ENCODE measurements around the gene THTPA. TPM values are rescaled to one million over a fixed set of nuclear protein-coding genes. Genes with fewer than 3 reads are reported as not detected.

THTPA gene
- total RNA-seq: 16.7 TPM
- long read RNA-seq, transcript THTPA-202 (3 exons, 1,779 nt): minor isoform, 23 of 88 reads
- long read RNA-seq, transcript THTPA-201 (2 exons, 2,860 nt): major isoform, 32 of 88 reads
- long read RNA-seq, transcript THTPA-205 (2 exons, 571 nt): minor isoform, 28 of 88 reads
- long read RNA-seq, partial matches to known transcripts: 2 of 88 reads
- long read RNA-seq, other reads (novel, unspliced or antisense): 3 of 88 reads

GRCh38 chr14:23555882-23556699, at the start of gene THTPA:
TSS of gene THTPA (plus strand) at chr14:23556271. CDS start at chr14:23556758, 487 bp downstream.
- peak; percentile 96 for DNase-seq (ENCODE audit: low spot score)

GRCh38 chr14:23512156-23512555, 43.9 kb upstream of the THTPA start:
- DNase-seq (ENCODE audit: low spot score): no peak

GRCh38 chr14:23513005-23513817, 42.9 kb upstream of the THTPA start:
- no peak for DNase-seq (ENCODE audit: low spot score)

- no peak for DNase-seq (ENCODE audit: low spot score)
Observed at GRCh38 chr14:23513818-23514643, 42.0 kb upstream of the THTPA start.

GRCh38 chr14:23514644-23514957, 41.5 kb upstream of the THTPA start:
- DNase-seq (ENCODE audit: low spot score): no peak

- no peak for DNase-seq (ENCODE audit: low spot score)
Observed at GRCh38 chr14:23517650-23518326, 38.3 kb upstream of the THTPA start.

DNA sequence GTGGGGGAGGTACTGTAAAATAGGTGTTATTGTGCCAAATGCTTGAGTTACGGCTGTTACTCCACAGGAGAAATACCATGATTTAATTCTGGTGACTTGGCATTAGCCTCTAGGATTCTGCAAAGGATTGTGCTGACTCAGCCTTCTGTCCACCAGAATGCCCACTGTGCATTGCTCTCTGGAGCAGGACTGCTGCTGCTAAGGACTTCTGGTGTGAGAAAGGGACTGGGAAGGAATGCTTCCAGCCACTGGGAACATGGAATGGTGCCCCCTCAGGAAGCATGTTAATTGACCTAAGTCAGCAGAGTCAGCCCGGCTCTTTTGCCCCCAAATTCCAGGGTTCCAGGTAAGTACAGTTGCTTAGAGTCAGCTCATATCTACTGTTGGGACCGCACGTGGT, 37.4 kb upstream of the THTPA start:
- no peak for DNase-seq (ENCODE audit: low spot score)

- DNase-seq (ENCODE audit: low spot score): no peak
Observed at GRCh38 chr14:23520899-23521533, 35.1 kb upstream of the THTPA start.

GRCh38 chr14:23521785-23522640, 34.1 kb upstream of the THTPA start:
- DNase-seq (ENCODE audit: low spot score): no peak

GRCh38 chr14:23522643-23523198, 33.4 kb upstream of the THTPA start:
- no peak for DNase-seq (ENCODE audit: low spot score)

DNA sequence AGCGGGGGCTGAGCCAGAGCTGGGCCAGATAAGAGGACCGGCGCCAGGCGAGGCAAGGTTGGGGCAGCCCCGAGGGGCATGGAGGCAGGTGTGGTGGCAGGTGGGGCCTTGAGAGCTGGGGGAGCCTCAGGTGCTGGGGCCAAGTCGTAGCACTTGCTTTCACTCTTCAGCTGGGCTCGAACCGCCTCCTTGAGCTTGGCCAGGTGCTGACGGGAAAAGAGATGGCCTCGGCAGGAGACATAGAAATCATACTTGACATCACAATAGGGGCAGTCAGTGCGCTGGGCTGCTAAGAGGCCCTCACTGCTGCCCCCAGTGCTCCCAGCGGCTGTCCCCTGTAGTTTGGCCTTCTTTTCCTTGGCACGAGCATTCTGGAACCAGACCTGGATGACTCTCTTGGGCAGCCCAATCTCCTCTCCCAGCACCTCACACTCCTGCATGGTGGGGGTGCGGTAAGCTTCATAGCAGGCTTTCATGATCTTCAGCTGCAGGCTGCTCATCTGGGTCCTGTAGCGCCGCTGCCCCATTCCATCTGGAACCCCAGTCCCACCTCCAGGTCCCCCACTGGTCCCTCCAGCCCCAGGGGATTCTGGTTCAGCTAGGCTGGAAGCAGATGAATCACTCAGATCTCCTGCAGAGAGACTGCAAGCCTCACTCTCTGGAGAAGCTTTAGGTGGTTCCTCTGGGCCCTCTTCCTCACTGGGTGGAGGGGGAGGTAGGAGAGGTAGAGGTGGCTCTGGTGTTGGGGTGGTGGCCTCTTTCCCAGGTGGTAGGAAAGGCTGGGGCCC, 32.6 kb upstream of the THTPA start:
- no peak for DNase-seq (ENCODE audit: low spot score)

GRCh38 chr14:23524954-23525353, 31.1 kb upstream of the THTPA start:
- no peak for DNase-seq (ENCODE audit: low spot score)

DNA sequence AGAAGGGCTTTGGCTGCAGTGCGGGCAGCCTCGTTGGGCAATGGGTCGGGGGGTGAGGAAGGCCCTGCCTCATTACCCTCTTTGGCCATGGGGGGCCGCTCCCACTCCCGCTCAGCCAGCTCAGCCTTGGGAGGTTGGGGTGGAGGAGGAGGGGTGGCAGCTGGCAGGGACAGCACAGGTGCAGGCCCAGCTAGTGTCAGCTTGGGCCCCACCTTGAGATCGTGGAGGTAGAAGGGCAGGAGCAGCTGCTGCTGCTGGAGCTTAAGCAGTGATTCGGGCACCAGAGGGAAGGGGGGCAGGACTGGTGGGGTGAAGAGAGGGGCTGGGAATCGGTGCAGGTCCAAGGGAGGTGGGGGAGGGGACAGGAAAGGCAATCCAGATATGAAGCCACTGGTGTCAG, 30.5 kb upstream of the THTPA start:
- DNase-seq (ENCODE audit: low spot score): no peak

GRCh38 chr14:23528555-23528954, 27.5 kb upstream of the THTPA start:
- no peak for DNase-seq (ENCODE audit: low spot score)

- DNase-seq (ENCODE audit: low spot score): no peak
Observed at GRCh38 chr14:23529016-23529415, 27.1 kb upstream of the THTPA start.

- no peak for DNase-seq (ENCODE audit: low spot score)
Observed at GRCh38 chr14:23530375-23531055, 25.6 kb upstream of the THTPA start.

- DNase-seq (ENCODE audit: low spot score): no peak
Observed at GRCh38 chr14:23531391-23531790, 24.7 kb upstream of the THTPA start.

Measured in mesenteric fat pad (tissue), 1 donor.